IMR-90 (cell line): ENCODE measurements around the gene DHRSX. TPM values are rescaled to one million over a fixed set of nuclear protein-coding genes. Genes with fewer than 3 reads are reported as not detected.

Experiments used
- ATAC-seq: fragments of 200-7000 bp; cut with Tn5 transposase; 2 replicates; pipeline ENCODE4 v1.9.1; 2020; ENCODE audit warnings: low read depth, mild to moderate bottlenecking, moderate library complexity
- BruUV-seq: library from RNA; stranded (reverse); fragments of 400-500 nt; replicated peaks from 2 replicates; lab custom pipeline; 2021; lab: Mats Ljungman, UMichigan
- CTCF ChIA-PET: fragments of 300-600 bp; formaldehyde crosslinking; extraction: SDS; loops from one replicate; lab custom pipeline; 2021; ENCODE audit warnings: antibody characterized with exemption; lab: Yijun Ruan, JAX
- POLR2A ChIA-PET: fragments of 300-600 bp; sonication (Branson Sonifier 250); formaldehyde crosslinking; loops from one replicate; lab custom pipeline; 2022; ENCODE audit warnings: antibody characterized with exemption; ENCODE audit not compliant: unreplicated experiment; lab: Charles Lee
- DNase-seq: peaks from one replicate; pipeline ENCODE4 v3.0.0; 2013
- H2AFZ ChIP-seq: replicated peaks from 2 replicates; pipeline ENCODE3; 2013; ENCODE audit warnings: low read length, mild to moderate bottlenecking; ENCODE audit not compliant: poor library complexity
- H2AK5ac ChIP-seq: 2 replicates; pipeline ENCODE4 v1.6.1; 2013; ENCODE audit warnings: low read depth, low read length, inconsistent platforms
- H2AK9ac ChIP-seq: replicated peaks from 2 replicates; pipeline ENCODE3; 2013; ENCODE audit warnings: mild to moderate bottlenecking, low read depth, low read length, moderate library complexity; ENCODE audit not compliant: poor library complexity
- H2BK120ac ChIP-seq: 2 replicates; pipeline ENCODE4 v1.6.1; 2013; ENCODE audit warnings: low read depth, low read length, inconsistent platforms
- H2BK15ac ChIP-seq: 3 replicates; pipeline ENCODE4 v1.6.1; 2013; ENCODE audit warnings: low read depth, low read length, inconsistent platforms
- H2BK20ac ChIP-seq: 2 replicates; pipeline ENCODE4 v1.6.1; 2013; ENCODE audit warnings: low read depth, mild to moderate bottlenecking, inconsistent platforms, low read length, moderate library complexity
- H2BK5ac ChIP-seq: 2 replicates; pipeline ENCODE4 v1.6.1; 2013; ENCODE audit warnings: mild to moderate bottlenecking, low read depth, low read length, inconsistent platforms; ENCODE audit not compliant: poor library complexity, severe bottlenecking
- H3K14ac ChIP-seq: replicated peaks from 2 replicates; pipeline ENCODE4 v1.6.1; 2013; ENCODE audit warnings: low read depth, low read length, inconsistent platforms
- H3K18ac ChIP-seq: 2 replicates; pipeline ENCODE4 v1.6.1; 2013; ENCODE audit warnings: low read depth, low read length, control low read depth
- H3K23ac ChIP-seq: 2 replicates; pipeline ENCODE4 v1.6.1; 2013; ENCODE audit warnings: low read depth, low read length, inconsistent platforms
- H3K27ac ChIP-seq: 2 replicates; pipeline ENCODE4 v1.5.1; 2013; ENCODE audit warnings: mild to moderate bottlenecking, control low read depth, low read length; ENCODE audit not compliant: insufficient read depth
- H3K27me3 ChIP-seq: 2 replicates; pipeline ENCODE4 v1.6.1; 2013; ENCODE audit warnings: low read length; ENCODE audit not compliant: control insufficient read depth, insufficient read depth
- H3K36me3 ChIP-seq: 2 replicates; pipeline ENCODE4 v1.6.1; 2013; ENCODE audit warnings: low read length, mixed read lengths; ENCODE audit not compliant: control insufficient read depth, insufficient read depth
- H3K4ac ChIP-seq: 2 replicates; pipeline ENCODE4 v1.6.1; 2013; ENCODE audit warnings: low read depth, low read length, inconsistent platforms
- H3K4me1 ChIP-seq: 2 replicates; pipeline ENCODE4 v1.6.1; 2013; ENCODE audit warnings: low read length, mixed read lengths; ENCODE audit not compliant: control insufficient read depth, insufficient read depth
- H3K4me2 ChIP-seq: 2 replicates; pipeline ENCODE4 v1.6.1; 2013; ENCODE audit warnings: low read depth, mild to moderate bottlenecking, control low read depth, low read length, moderate library complexity
- H3K4me3 ChIP-seq: 2 replicates; pipeline ENCODE4 v1.5.1; 2013; ENCODE audit warnings: low read depth, mild to moderate bottlenecking, control low read depth, low read length, moderate library complexity; ENCODE audit not compliant: insufficient read depth
- H3K56ac ChIP-seq: 2 replicates; pipeline ENCODE4 v1.6.1; 2013; ENCODE audit warnings: low read length, inconsistent platforms; ENCODE audit not compliant: insufficient read depth; ENCODE audit errors: extremely low read depth
- H3K79me1 ChIP-seq, 2 experiments: 2 replicates each; pipeline ENCODE4 v1.6.1; 2013; ENCODE audit warnings: low read length in 2 of 2, inconsistent platforms in 1 of 2, low read depth in 1 of 2
- H3K9ac ChIP-seq: 2 replicates; pipeline ENCODE4 v1.6.1; 2013; ENCODE audit warnings: low read depth, low read length, control low read depth
- H3K9me1 ChIP-seq: 2 replicates; pipeline ENCODE4 v1.6.1; 2013; ENCODE audit warnings: low read length, inconsistent platforms; ENCODE audit not compliant: insufficient read depth
- H3K9me3 ChIP-seq: 2 replicates; pipeline ENCODE4 v1.6.1; 2013; ENCODE audit warnings: low read length; ENCODE audit not compliant: control insufficient read depth, insufficient read depth
- H4K20me1 ChIP-seq: 2 replicates; pipeline ENCODE4 v1.6.1; 2013; ENCODE audit warnings: low read length, inconsistent platforms; ENCODE audit not compliant: insufficient read depth
- H4K5ac ChIP-seq: 2 replicates; pipeline ENCODE4 v1.6.1; 2013; ENCODE audit warnings: mild to moderate bottlenecking, low read depth, low read length, control low read depth
- H4K8ac ChIP-seq, 2 experiments: 2 replicates each; pipeline ENCODE4 v1.6.1; 2013; ENCODE audit warnings: low read depth in 2 of 2, low read length in 2 of 2, control low read depth in 1 of 2, inconsistent platforms in 1 of 2
- H4K91ac ChIP-seq: 2 replicates; pipeline ENCODE4 v1.6.1; 2013; ENCODE audit warnings: low read depth, low read length, inconsistent platforms; ENCODE audit not compliant: insufficient read depth
- BHLHE40 ChIP-seq: fragments of 150-350 bp; IDR thresholded peaks from 2 replicates; pipeline ENCODE4 v1.6.1; 2016; ENCODE audit warnings: mild to moderate bottlenecking, low read depth, low read length
- CHD1 ChIP-seq: IDR thresholded peaks from 2 replicates; pipeline ENCODE4 v1.6.1; 2012; ENCODE audit warnings: low read depth, low read length, improper control_type of control experiment
- POLR2A ChIP-seq: IDR thresholded peaks from 2 replicates; pipeline ENCODE4 v1.6.1; 2012; ENCODE audit warnings: mild to moderate bottlenecking, low read depth, low read length
- RAD21 ChIP-seq: IDR thresholded peaks from 2 replicates; pipeline ENCODE4 v1.6.1; 2012; ENCODE audit warnings: low read length, improper control_type of control experiment
- RCOR1 ChIP-seq: IDR thresholded peaks from 2 replicates; pipeline ENCODE4 v1.6.1; 2012; ENCODE audit warnings: mild to moderate bottlenecking, low read length, improper control_type of control experiment; ENCODE audit not compliant: insufficient replicate concordance
- RFX5 ChIP-seq: IDR thresholded peaks from 2 replicates; pipeline ENCODE4 v1.8.0; 2012; ENCODE audit warnings: low read depth, mild to moderate bottlenecking, low read length, moderate library complexity
- WGBS, 2 experiments: methylation state at CpG; one replicate each; pipeline versions ENCODE4 v1.1.5 to v1.1.7; 2013; ENCODE audit warnings: missing lambda C conversion rate in 2 of 2; ENCODE audit not compliant: insufficient read length in 1 of 2; ENCODE audit errors: extremely low coverage in 2 of 2; 5-methylcytosine and 5-hydroxymethylcytosine counted together
- dilution Hi-C: fragments of 300-500 bp; cut with HindIII; formaldehyde crosslinking; loops from one replicate; pipeline ENCODE4 v1.14.3; 2018; ENCODE audit warnings: low sequenced_read_pairs; ENCODE audit not compliant: unreplicated experiment
- in situ Hi-C: fragments of 300-500 bp; cut with MboI; formaldehyde crosslinking; loops from 3 replicates; pipeline ENCODE4 v1.14.3; 2019; ENCODE audit warnings: low sequenced_read_pairs, inconsistent platforms, mixed read lengths
- intact Hi-C: fragments of 100-400 bp; cut with micrococcal nuclease; formaldehyde crosslinking; loops from 2 replicates; pipeline ENCODE4 v1.10.0; 2022
- polyA plus RNA-seq, 3 experiments: library from polyadenylated mRNA; depleted of rRNA; stranded (reverse); fragments of >200 nt; gene quantifications; 2 replicates each; pipeline ENCODE4 v1.2.3, GENCODE V29; 2012; ENCODE audit warnings: low replicate concordance in 1 of 3
- total RNA-seq: library from RNA; depleted of rRNA; stranded (reverse); fragments of >200 nt; gene quantifications from 2 replicates; pipeline ENCODE4 v1.2.3, GENCODE V29; 2012

The DHRSX gene
- total and polyA plus RNA-seq, 2 of the 4 experiments (the other 2 are of a cell fraction), result 26.2 to 38.0 TPM

DNA sequence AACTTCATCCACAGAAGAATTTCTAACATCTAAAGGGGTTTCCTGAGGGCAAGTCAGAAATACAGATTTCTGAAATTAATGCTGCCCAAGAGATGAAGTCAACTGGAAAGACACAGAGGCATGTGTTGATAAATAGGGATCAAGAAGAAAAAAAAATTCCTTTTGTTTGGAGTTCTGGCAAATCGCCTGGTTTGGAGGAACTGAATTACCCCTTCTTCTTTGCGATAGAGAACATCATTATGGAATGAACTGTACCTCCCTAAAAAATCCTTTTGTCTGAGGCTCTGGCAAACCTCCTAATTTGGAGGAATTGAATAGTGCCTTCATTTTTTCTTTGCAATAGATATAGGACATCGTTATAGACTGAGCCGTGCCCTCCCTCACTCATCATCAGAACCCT is 200.9 kb downstream of the DHRSX start:
- Histone ChIP-seq H2BK5ac (no peak overlapping the region), H3K36me3 (no peaks in the 10 kb centered on the region), H3K23ac (no peak overlapping the region), H3K56ac (no peak overlapping the region), H3K9me1 (peaks cover 3% of the 10 kb centered on the region; the same call in 1 of the 2 replicates), H4K91ac (no peak overlapping the region), H3K9ac (no peak overlapping the region), H4K5ac (no peak overlapping the region), H2AFZ (no peak overlapping the region), H2AK9ac (no peak overlapping the region), H3K14ac (no peak overlapping the region), H3K4me1 (no peaks in the 10 kb centered on the region), H3K18ac (no peak overlapping the region), H2AK5ac (no peak overlapping the region), H3K4me2 (no peak overlapping the region), H2BK15ac (no peak overlapping the region), H4K20me1 (no peaks in the 10 kb centered on the region), H3K27me3 (no peaks in the 10 kb centered on the region), H3K79me1 (peaks cover 0 to 2% of the 10 kb centered on the region in 2 experiments; a peak in 2 of 4 replicates), H3K9me3 (peaks cover 5% of the 10 kb centered on the region), H2BK20ac (no peak overlapping the region), H3K4me3 (no peak overlapping the region), H2BK120ac (no peak overlapping the region), H3K4ac (no peak overlapping the region), H3K27ac (no peak overlapping the region), H4K8ac (no peak overlapping the region)
- DNase-seq (no peak), ATAC-seq (no peak)
- WGBS, 2 experiments, result no CpG with 5 or more reads among the region's 4 CpGs
- ChIA-PET CTCF (no interaction called here), POLR2A (no interaction called here)
- TF ChIP-seq POLR2A (no peak), RFX5 (no peak), CHD1 (no peak), RAD21 (no peak), RCOR1 (no peak), BHLHE40 (no peak)
- intact Hi-C loops (no loop called here), in situ Hi-C loops (no loop called here), dilution Hi-C loops (no loop called here)
- no TSS peak for BruUV-seq
